ENCODE results near the gene PEAR1. TPM values are rescaled to one million over a fixed set of nuclear protein-coding genes. Genes with fewer than 3 reads are reported as not detected.

Gene PEAR1
- total and polyA plus RNA-seq, 2 of the 8 experiments (the other 6 are each of a cell fraction or from before 2014, with no cell fraction given) = 0.63 to 0.71 TPM

DNA sequence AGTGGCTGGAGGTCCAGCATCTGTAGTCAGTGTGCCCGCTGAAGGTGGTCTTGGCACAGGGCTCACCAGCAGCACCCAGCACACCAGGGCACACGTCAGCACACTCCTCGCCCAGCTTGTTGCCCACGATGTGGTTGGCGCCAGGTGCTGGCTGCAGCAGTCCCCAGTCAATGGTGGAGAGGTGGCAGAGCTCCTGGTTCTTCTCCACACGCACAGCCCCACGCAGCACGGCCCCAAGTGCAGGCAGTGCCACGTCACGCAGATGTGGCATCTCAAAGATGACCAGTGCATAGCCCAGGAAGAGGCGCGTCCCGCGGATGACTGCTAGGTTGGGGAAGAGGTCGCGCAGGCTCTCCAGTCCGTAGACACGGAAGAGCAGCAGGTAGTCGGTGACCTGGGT lies 39.8 kb upstream of the PEAR1 start:
- no peak overlapping the region for H2BK5ac ChIP-seq (ENCODE audit: low read depth, low read length)
- no peak overlapping the region for H3K4ac ChIP-seq (replicated peaks; ENCODE audit: insufficient read length, low read depth, low read length)
- no peak overlapping the region for H4K5ac ChIP-seq (ENCODE audit: insufficient read length, low read depth, low read length)
- no peak overlapping the region for H3K4me2 ChIP-seq (ENCODE audit: insufficient read depth in 1 of 2, low read depth in 2 of 2, low read length in 2 of 2)
- no peak overlapping the region for H2BK15ac ChIP-seq (ENCODE audit: low read length)
- H3K27me3 ChIP-seq (replicated peaks in 1 of 4; ENCODE audit: control insufficient read depth in 3 of 4, extremely low read depth in 1 of 4, insufficient read depth in 3 of 4, low read length in 3 of 4) = peaks cover 28 to 78% (median 48%) of the 10 kb centered on the region in 4 experiments
- H2BK12ac ChIP-seq (ENCODE audit: low read depth, low read length) = no peak overlapping the region; the same call in 1 of the 2 replicates
- no peak overlapping the region for H3K14ac ChIP-seq (ENCODE audit: insufficient read length)
- no peaks in the 10 kb centered on the region for H3K79me2 ChIP-seq (ENCODE audit: control insufficient read depth in 1 of 2, insufficient read depth in 2 of 2, low read length in 2 of 2)
- TF ChIP-seq CHD2 (IDR thresholded peaks at IDR 0.05; ENCODE audit: low read length) (no peak), JUND (IDR thresholded peaks at IDR 0.05; ENCODE audit: low read length) (no peak), BACH1 (IDR thresholded peaks at IDR 0.05; ENCODE audit: low read length) (no peak), SIX5 (IDR thresholded peaks at IDR 0.05; ENCODE audit: low read depth, low read length) (no peak), KDM1A (IDR thresholded peaks at IDR 0.05; ENCODE audit: borderline replicate concordance, low read length) (no peak), ASH2L (IDR thresholded peaks at IDR 0.05; ENCODE audit: low read length) (no peak), EZH2 (IDR thresholded peaks at IDR 0.05; ENCODE audit: low read depth, low read length, severe bottlenecking) (no peak), RAD21 (IDR thresholded peaks at IDR 0.05 in 1 of 2, conservative IDR thresholded peaks at IDR 0.05 in 1 of 2; ENCODE audit: low read depth in 2 of 2, low read length in 2 of 2) (no peak), TAF7 (optimal IDR thresholded peaks at IDR 0.05; ENCODE audit: borderline replicate concordance, low read depth, low read length) (no peak), CHD1 (IDR thresholded peaks at IDR 0.05; ENCODE audit: low read depth, low read length) (no peak), CBX5 (IDR thresholded peaks at IDR 0.05; ENCODE audit: low read depth, low read length) (no peak)
- TF ChIP-seq, protein P1, sequence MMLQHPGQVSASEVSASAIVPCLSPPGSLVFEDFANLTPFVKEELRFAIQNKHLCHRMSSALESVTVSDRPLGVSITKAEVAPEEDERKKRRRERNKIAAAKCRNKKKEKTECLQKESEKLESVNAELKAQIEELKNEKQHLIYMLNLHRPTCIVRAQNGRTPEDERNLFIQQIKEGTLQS (IDR thresholded peaks at IDR 0.05; ENCODE audit: insufficient read depth, low read depth, low read length) = no peak
- ChIA-PET CTCF (ENCODE audit: partially characterized antibody) (interaction anchor here (1.0 to 25.2 kb wide), 12 partner anchors 8 to 227 kb away, joined by 3 to 719 read pairs (median 7); partner anchors contain the start of genes INSRR, NTRK1 and PEAR1), POLR2A (ENCODE audit: partially characterized antibody) (interaction anchor here (0.8 to 1.3 kb wide), 3 partner anchors 9 to 109 kb away, joined by 3 to 4 read pairs (median 3); no protein-coding TSS in a partner anchor)
- H3K79me1 ChIP-seq (ENCODE audit: low read depth, low read length) = no peaks in the 10 kb centered on the region
- no peak overlapping the region for H2AK5ac ChIP-seq (ENCODE audit: low read depth, low read length)
- H3K56ac ChIP-seq (replicated peaks; ENCODE audit: insufficient read length, low read depth, low read length) = no peak overlapping the region
- H3K18ac ChIP-seq (ENCODE audit: extremely low read depth, low read length) = no peak overlapping the region
- no peak overlapping the region for H3K9ac ChIP-seq (replicated peaks in 1 of 4; ENCODE audit: extremely low read depth in 1 of 4, low read depth in 3 of 4, low read length in 3 of 4)
- H4K8ac ChIP-seq (ENCODE audit: extremely low read depth, insufficient read depth, low read length) = no peak overlapping the region
- no peak for DNase-seq (ENCODE audit: low read depth in 1 of 2, low spot score in 2 of 2)
- H3K23ac ChIP-seq (ENCODE audit: insufficient read length) = no peak overlapping the region
- H3K36me3 ChIP-seq (ENCODE audit: control insufficient read depth in 2 of 4, insufficient read depth in 4 of 4, low read length in 3 of 4) = no peaks in the 10 kb centered on the region
- H3K4me3 ChIP-seq (ENCODE audit: extremely low read depth in 1 of 4, insufficient read depth in 2 of 4, low read depth in 3 of 4, low read length in 4 of 4) = no peak overlapping the region
- no peak overlapping the region for H4K91ac ChIP-seq (replicated peaks; ENCODE audit: insufficient read length, low read length)
- no peak overlapping the region for H2AFZ ChIP-seq (ENCODE audit: low read length)
- H3K27ac ChIP-seq (ENCODE audit: low read depth, low read length) = no peak overlapping the region
- H4K20me1 ChIP-seq (replicated peaks in 1 of 2; ENCODE audit: control insufficient read depth in 1 of 2, insufficient read depth in 2 of 2, low read length in 2 of 2) = peaks cover 0 to 5% of the 10 kb centered on the region in 2 experiments
- H3K23me2 ChIP-seq (ENCODE audit: low read depth, low read length) = peaks cover 4% of the 10 kb centered on the region; the same call in 1 of the 2 replicates
- no peak overlapping the region for H2BK120ac ChIP-seq (replicated peaks; ENCODE audit: low read depth, low read length)
- no peak overlapping the region for H2BK20ac ChIP-seq (ENCODE audit: low read length)
- H3K4me1 ChIP-seq (replicated peaks in 1 of 4; ENCODE audit: control insufficient read depth in 3 of 4, insufficient read depth in 4 of 4, low read length in 3 of 4) = peaks cover 0 to 10% (median 1%) of the 10 kb centered on the region in 4 experiments; a peak in 4 of 7 replicates
- no peak for FAIRE-seq
- H3K9me3 ChIP-seq (ENCODE audit: insufficient read depth in 2 of 2, low read depth in 1 of 2, low read length in 1 of 2) = no peaks in the 10 kb centered on the region
- 90% methylated on average over 18 of the region's 19 CpGs; no CpG with 5 or more reads in 1 of the 2 experiments for WGBS, 2 experiments (ENCODE audit: extremely low coverage in 1 of 2, insufficient coverage in 1 of 2, insufficient read length in 1 of 2, insufficient replicate concordance in 2 of 2, low coverage in 1 of 2, low lambda C conversion rate in 2 of 2, missing lambda C conversion rate in 1 of 2)
